ENCODE results near the gene MMP11.

GRCh38 chr22:23778577-23778900 lies 5.9 kb downstream of the MMP11 start:
- TF ChIP-seq CTCF (IDR thresholded peaks at IDR 0.05) (no peak), POLR2A (IDR thresholded peaks at IDR 0.05) (no peak)
